Fibroblast of skin of left biceps (primary cell): ENCODE measurements around the gene FMN1.
A peak's percentile ranks its signal among the peaks of the same experiment; 100 is the strongest.

ENCODE experiments used
- DNase-seq, 2 experiments: peaks; one replicate each; pipeline ENCODE4 v3.0.0-alpha.2; 2013; ENCODE audit warnings: low read depth in 2 of 2

Gene FMN1

GRCh38 chr15:33016405-33017024, 178.0 kb downstream of the FMN1 start:
- DNase-seq, result no peak

- no peak for DNase-seq
Observed at GRCh38 chr15:33014586-33014985, 179.9 kb downstream of the FMN1 start.

- DNase-seq, result no peak
Observed at GRCh38 chr15:33013827-33014445, 180.6 kb downstream of the FMN1 start.

- DNase-seq, result no peak
Observed at GRCh38 chr15:33011976-33012375, 182.5 kb downstream of the FMN1 start.

- no peak for DNase-seq
Observed at GRCh38 chr15:33009603-33010002, 184.9 kb downstream of the FMN1 start.

DNA sequence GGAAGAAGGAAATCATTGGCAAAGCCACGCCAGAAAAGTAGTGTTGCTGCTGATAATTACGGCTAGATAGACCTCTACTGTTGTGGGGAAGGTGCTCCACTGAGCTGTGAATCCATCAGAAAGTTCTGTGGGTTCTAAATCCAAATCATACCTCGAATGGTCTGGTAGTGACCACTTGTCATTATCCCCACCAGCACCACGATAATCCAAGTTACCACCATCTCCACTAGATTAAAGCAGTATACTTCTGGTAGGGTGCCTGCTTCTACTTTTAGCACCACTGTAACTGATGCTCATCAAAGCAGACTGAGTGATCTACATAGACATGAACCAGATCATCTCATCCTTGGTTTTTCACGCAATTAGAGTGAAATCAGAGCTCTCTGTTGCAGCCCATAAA, 185.5 kb downstream of the FMN1 start:
- DNase-seq, result no peak

- DNase-seq, result peak; percentile 71 to 78
Observed at GRCh38 chr15:33008284-33008995, 186.1 kb downstream of the FMN1 start.

- no peak for DNase-seq
Observed at GRCh38 chr15:33007303-33007855, 187.1 kb downstream of the FMN1 start.

GRCh38 chr15:33005582-33005981, 188.9 kb downstream of the FMN1 start:
- DNase-seq, result no peak

GRCh38 chr15:33001926-33002325, 192.6 kb downstream of the FMN1 start:
- no peak for DNase-seq

DNA sequence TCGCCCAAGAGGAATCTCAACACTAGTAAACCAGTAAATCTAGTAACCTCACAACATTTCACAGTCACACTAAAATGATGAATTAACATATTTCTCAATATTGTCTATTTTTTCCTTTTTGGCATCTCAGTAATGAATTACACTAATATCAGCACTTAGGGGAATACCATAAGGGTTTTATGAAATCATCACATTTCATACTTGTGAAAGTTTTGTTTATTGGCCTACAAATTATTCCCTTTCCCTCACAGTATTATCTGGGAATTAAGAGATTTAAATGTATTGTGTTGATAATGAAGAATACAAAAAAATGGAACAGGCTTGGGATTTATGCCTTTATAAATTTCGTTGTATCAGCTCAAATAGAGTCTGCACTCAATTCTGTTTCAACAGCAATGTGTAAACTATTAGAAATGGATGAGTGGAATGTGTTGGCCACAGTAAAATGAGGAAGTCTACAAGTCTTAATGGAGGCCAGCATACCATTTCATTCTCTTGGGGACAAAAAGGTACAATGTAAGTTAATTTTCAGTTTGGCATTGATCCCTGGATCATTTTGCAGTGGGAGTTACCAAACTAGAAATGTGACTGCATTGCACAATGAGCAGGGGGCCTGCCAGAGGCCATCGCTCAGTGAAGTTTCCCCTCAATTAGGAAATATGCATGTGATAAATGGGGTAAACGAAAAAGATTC, 195.4 kb downstream of the FMN1 start:
- DNase-seq, result no peak

- no peak for DNase-seq
Observed at GRCh38 chr15:32998182-32998581, 196.3 kb downstream of the FMN1 start.

GRCh38 chr15:32994810-32995424, 199.6 kb downstream of the FMN1 start:
- no peak for DNase-seq

- no peak for DNase-seq
Observed at GRCh38 chr15:32993285-32993684, 201.2 kb downstream of the FMN1 start.

DNA sequence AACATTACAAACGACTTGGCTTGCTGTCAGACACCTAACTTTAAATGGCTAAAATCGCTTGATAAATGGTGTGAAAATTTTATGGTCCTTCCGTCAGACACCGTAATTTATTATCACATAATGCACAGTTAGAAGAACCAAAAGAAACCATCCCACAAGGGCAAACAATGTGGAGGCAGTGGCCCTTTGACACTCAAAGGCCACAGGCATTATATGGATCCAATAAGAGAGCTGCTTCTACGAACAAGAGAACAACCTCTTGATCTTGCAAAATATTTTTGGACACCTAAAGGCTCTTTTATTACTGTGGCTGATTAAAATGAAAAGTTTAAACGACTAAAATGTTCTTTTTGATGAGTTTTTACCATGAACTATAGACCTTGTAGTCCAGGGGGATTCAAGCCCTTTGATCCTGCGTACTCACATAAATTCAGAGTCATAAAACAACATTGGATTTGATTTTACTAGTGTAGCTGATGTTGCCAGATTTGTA, 202.8 kb downstream of the FMN1 start:
- no peak for DNase-seq

GRCh38 chr15:32990071-32990470, 204.4 kb downstream of the FMN1 start:
- DNase-seq, result no peak

GRCh38 chr15:32987067-32987466, 207.4 kb downstream of the FMN1 start:
- DNase-seq, result no peak

DNA sequence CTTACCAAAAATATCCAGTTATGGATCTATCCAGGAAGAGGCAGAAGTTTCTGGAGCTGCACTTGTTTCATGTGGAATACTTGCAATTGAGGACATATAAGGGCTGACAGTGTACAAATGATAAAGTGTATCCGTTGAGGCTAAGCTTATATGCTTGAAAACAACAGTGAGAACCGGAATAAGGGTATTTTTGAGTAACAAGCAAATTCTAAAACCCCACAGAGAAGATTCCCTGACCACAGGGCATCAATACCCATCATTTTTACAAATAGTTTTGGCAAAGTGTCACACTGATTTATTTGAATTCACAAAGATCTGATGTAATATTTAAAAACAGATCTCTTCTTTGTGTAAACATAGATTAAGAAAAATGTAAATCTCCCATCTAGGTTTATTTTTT, 208.4 kb downstream of the FMN1 start:
- no peak for DNase-seq

DNA sequence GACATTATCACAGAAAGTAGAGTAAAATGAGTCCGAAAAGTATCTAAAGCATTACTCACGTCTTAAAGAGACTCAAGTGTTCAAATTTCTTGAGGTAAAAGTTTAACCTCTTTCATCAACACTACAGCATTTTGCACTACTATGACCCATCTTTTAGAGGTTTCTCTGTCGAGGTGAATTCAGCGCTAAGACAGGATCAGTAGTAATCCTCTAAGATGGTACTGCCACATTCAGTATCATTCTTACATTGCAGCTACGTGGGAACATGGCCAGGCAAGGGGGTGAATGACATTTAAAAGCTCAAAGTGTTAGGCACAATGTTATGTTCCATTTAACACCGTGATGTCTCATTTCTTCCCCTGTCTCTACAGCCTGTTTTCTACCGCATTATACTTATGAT, 210.8 kb downstream of the FMN1 start:
- no peak for DNase-seq

DNA sequence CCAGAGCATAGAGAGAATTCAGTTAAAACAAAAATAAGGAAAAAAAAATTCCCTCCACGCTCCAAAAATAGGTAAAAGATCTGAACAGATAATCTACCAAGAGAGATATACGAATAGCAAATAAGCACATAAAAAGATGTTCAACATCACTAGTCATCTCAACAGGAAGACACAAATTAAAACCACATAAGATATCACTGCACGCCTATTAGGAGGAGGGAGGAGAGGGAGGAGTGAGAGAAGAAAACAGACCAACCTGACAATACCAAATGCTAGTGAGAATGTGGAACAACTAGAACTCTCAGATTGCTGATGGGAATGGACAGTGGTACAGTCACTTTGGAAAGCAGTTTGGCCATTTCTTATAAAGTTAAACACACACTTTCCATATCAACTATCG, 212.5 kb downstream of the FMN1 start:
- no peak for DNase-seq

DNA sequence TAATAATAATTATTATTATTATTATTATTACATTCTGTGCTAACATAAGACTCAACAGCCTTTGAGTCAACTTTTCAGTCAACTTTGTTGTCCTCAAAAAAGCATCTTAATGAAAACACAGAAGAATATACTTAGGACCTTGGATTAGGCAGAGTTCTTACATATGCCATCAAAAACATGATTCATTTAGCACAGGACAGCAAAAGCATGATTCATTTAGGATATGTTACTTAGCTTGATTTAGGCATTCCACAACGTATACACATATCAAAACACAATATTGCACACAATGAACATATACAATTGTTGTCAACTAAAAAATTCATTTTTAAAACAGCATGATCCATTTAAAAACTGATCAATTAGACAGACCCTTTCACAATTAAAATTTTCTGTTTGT, 213.0 kb downstream of the FMN1 start:
- no peak for DNase-seq

GRCh38 chr15:32979710-32980109, 214.8 kb downstream of the FMN1 start:
- DNase-seq, result peak; percentile 86 to 88
